HG03558 (cell line): ENCODE measurements around the gene EMX2.

ENCODE experiments used
- ATAC-seq: cut with Tn5 transposase; IDR thresholded peaks from one replicate; pipeline ENCODE4 v1.9.1; 2021; ENCODE audit warnings: moderate number of reproducible peaks; ENCODE audit not compliant: unreplicated experiment; ENCODE audit errors: extremely low read depth

Gene EMX2

GRCh38 chr10:117531371-117532002 is 11.1 kb upstream of the EMX2 start:
- no peak for ATAC-seq

DNA sequence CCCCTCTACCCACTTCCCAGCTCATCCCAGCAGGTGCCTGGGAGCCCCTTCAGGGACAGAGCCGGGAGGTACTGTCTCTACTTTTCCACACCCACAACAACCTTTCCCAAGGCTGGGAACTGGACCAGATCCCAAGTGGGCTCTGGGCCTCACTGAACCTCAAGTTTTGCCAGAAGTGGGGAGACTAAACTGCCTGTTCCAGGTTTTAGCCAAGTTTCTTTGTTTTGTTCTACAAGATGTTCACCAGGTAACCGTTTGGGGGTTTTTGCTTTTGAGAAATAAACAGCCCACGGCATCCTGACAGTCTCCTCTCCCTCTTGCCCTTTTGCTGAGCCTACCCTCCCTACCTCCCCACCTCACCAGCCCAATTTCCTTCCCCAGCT is 10.6 kb upstream of the EMX2 start:
- no peak for ATAC-seq

- ATAC-seq = no peak
Measured at GRCh38 chr10:117532451-117533107, 10.0 kb upstream of the EMX2 start.

GRCh38 chr10:117533507-117534281 is 8.9 kb upstream of the EMX2 start:
- ATAC-seq = no peak

- no peak for ATAC-seq
Measured at GRCh38 chr10:117534321-117535297, 7.9 kb upstream of the EMX2 start.

DNA sequence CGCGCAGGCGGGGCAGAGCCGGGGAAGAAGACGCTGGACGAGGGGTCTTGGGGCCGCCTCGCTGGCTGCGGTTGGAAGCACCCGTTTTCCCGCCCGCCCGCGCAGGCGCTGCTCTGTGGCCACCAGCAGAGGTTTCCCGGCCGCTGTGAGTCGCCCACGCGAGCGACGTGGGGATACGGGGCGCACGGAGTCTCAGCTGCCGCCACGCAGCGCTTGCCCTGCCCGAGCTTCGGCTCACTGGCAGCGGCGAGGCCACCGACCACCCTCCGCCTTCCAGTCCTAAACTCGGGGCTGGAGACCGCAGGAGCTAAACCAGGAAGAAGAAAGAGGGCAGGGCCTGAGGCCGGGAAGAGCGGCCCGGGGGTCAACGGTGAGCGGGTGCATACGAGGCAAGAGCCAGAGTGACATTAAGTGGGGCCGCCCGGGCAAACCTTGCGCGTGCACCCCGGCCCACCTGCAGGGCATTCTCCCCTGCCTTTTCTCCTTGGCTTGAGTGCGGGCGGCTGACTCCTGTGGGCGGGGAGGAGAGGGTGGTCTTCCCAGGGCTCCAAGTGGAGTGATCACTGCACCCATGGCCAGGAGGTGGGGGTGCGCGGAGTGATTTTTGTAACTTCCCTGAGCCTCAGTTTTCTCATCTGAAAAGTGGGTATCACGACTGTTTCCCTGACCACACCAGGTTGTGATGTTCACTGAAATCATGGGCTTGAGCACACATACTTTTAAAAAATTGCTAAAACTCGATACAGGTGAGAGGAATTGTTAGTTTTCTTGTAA is 7.1 kb upstream of the EMX2 start:
- ATAC-seq = no peak

DNA sequence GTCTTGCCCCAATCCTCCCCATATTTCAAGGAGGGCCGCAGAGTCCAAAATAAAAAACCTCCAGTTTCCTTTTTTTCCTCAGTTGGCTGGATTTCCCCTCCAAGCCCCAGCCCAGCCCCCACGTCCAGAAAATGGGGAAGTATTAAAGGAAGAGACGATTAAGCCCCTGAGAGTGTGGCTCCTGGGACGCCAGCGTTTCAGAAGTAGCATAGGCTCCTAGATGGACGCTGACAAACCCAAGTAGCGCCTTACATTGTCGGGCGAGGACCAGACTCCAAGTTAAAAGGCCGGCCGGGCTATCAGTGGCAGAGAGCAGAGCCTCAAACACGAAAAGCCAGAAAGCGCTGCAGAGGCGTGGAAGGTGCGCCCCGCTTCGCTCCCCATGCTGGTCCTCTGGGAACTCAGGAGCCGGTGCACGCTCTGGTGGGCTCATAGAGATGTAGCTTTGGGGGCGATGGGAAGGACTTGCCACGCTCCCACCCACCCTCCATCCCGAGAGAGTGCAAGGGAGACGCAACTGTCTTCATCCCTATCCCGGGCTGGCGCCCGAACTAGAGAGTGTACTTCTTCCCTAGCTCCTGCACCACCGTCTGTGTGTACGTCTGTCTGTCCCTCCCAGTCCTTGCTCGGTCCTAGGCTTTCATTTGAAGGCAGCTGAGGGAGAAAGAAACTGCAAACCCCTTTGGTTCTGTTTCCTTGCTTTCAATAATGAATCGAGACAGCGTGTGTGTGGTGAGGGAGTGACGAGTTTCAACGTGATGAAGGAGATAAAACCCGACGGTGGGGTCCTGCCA is 6.3 kb upstream of the EMX2 start:
- ATAC-seq = no peak

- ATAC-seq = no peak
Measured at GRCh38 chr10:117536866-117537435, 5.6 kb upstream of the EMX2 start.

DNA sequence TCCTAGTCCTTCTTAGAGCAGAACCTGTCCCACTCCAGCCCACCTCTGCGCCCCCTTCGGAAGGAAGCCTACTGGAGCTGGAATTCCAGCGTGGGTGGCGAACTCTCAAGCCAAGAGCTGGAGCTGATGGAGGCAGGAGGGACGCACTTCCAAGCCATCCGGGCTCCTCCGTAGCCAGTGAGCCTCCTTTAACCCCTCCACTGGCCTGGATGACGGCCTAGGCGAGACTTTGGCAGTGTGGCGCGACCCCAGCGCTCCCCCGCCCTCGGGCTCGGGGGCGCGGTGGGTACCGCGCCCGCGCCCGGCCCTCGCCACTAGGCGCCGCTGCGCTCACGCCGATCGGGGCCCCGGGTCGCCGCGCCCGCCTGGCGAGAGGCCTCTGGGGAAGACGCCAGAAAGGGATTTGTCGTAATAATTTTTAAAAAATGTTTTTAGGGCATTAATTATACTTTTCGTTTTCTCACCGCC is 5.1 kb upstream of the EMX2 start:
- ATAC-seq = no peak

DNA sequence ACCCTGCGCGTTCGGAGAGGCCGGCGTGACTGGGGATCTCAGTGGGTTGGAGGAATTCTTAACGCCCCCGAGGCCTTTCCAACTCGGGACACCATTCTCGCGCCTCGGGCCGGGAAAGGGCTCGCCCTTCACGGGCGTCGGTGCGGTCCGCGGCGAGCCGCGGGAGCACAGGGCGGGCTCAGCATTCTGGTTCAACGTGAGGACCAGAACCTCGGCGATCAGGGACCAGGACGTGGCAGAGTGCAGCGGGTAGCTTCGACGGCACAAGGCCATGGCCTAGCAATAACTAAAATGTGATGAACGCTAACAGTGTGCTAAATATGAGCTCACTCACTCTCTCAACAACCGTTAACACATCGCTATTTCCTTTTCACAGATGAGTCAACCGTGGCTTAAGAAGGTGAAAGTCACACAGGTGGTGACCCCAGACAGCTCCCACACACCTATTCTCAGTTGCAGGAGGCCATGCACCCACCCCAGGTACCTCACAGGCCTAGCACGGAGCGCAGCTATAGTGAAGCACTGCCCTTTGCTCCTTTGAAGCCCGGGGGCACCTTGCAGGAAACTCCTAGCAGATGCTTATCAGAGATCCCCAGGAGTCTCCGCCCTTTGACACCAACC is 4.5 kb upstream of the EMX2 start:
- no peak for ATAC-seq

DNA sequence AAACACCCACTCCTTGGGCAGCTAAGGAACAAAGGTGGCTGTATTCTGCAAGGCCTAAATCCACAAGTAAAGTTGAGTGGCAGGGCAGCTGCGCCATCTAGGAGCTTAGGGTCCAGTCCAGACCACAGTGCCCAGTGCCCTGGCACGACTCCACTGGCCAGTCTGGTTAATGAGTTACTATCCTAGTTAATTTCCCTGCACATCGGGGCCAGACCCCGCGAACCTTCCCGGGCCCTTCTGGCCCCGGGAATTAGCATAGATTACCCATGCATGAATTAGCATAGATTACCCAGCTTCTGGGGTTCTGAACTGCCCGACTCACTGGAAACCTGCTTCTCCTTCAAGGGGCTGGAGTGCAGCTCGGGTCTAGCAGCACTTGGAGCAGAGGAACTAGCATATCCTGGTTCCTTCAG is 3.2 kb upstream of the EMX2 start:
- ATAC-seq = no peak

GRCh38 chr10:117539903-117540639 is 2.5 kb upstream of the EMX2 start:
- no peak for ATAC-seq

DNA sequence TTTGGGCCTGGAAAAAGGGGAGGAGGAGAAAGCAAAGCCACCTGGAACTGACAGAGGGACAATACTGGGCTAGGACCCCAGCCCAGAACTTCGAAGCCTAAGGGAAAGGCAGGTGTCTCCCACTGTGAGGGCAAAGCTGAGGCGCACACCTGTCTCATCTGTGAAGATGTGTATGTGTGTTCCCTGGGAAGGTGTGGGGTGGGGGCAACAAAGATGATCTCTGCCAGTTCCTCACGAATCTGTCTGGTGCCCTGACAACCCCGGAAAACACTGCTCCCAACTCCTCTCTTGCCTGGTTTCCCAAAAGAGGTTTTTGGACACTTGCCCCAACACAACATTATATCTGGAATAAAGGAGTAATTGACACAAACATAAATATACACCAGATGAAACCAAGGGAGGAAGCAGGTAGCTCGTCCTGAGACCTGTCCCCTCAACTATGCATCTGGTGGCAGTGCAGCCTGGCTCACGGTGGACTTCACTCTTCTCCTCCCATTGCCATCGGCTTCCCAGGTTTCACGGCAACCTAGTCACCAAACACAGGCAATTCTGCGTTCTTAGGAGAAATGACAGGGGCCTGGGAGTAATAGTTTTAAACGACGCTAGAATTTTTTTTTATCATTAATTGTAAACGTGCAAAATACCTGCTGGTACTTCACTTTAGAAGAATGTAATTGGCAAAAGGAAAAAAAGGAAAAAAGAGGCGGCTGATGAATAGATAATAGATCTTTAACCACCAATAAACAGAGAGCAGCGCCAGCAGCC is 1.7 kb upstream of the EMX2 start:
- ATAC-seq = no peak

DNA sequence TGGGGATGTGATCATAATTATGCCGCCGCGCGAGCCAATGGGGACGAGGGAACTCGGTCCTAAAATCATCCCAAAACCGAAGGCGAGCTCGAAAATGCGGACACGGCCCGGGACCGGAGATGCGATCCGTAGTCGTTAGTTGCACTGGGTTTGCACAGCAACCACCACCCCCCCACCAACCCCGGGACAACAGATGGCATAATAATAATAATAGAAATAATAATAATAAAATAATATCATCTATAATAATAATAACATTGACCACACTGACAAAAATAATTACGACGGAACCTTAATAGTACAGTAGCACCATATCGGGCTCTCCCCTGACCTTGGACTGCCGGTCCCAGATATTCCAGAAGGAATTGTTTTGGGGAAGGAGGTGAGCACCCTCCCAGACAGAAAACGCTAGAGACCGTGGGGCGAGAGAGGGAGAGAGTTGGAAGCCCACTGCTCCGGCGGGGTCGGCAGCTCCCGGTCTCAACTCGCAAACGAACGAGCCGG is 1.1 kb upstream of the EMX2 start:
- ATAC-seq = no peak

GRCh38 chr10:117541909-117542705 is 439 bp upstream of the EMX2 start:
- no peak for ATAC-seq
